Tibial nerve (tissue), 4 donors: Measurements from ENCODE around the gene MCUB. TPM values are rescaled to one million over a fixed set of nuclear protein-coding genes. Genes with fewer than 3 reads are reported as not detected.
"Not testable (repeated sequence)": the region's sequence is repeated elsewhere in the genome, so short reads cannot be mapped to it uniquely, and the experiment has no call there.

Source experiments
- DNase-seq, 2 donors: peaks; one replicate each; pipeline ENCODE4 v3.0.0-alpha.2; 2019; ENCODE audit warnings: low spot score in 2 of 2
- H3K27ac ChIP-seq, 4 donors: fragments of 200-600 bp; sonication (generic) in 3 of 4; one replicate each; pipeline ENCODE4 v1.5.1; 2017 to 2019; ENCODE audit warnings: mild to moderate bottlenecking in 1 of 4
- H3K27me3 ChIP-seq, 2 donors: fragments of 200-600 bp; sonication (generic) in 1 of 2; one replicate each; pipeline versions ENCODE4 v1.5.1 to v1.6.0; 2017 to 2019
- H3K36me3 ChIP-seq, 3 donors: fragments of 200-600 bp; sonication (generic); one replicate each; pipeline ENCODE4 v1.5.1; 2018 to 2019
- H3K4me1 ChIP-seq, 4 donors: fragments of 200-600 bp; sonication (generic) in 3 of 4; one replicate each; pipeline ENCODE4 v1.5.1; 2017 to 2019
- H3K4me3 ChIP-seq, 4 donors: fragments of 200-600 bp; sonication (generic) in 3 of 4; one replicate each; pipeline ENCODE4 v1.5.1; 2017 to 2019; ENCODE audit warnings: mild to moderate bottlenecking in 1 of 4, moderate library complexity in 1 of 4
- H3K9me3 ChIP-seq, 4 donors: fragments of 200-600 bp; sonication (generic) in 3 of 4; one replicate each; pipeline ENCODE4 v1.5.1; 2017 to 2019
- EP300 ChIP-seq, 2 donors: sonication (generic); formaldehyde crosslinking; IDR thresholded peaks; one replicate each; pipeline ENCODE4 v1.6.1; 2017; ENCODE audit warnings: antibody characterized with exemption in 2 of 2, mild to moderate bottlenecking in 1 of 2
- POLR2A ChIP-seq, 2 donors: fragments of 450-650 bp; IDR thresholded peaks; one replicate each; pipeline ENCODE4 v1.6.1; 2017; ENCODE audit warnings: antibody characterized with exemption in 2 of 2, mild to moderate bottlenecking in 2 of 2, moderate library complexity in 2 of 2
- WGBS, 2 donors: methylation state at CpG; one replicate each; pipeline ENCODE4 v1.1.5; 2018; 5-methylcytosine and 5-hydroxymethylcytosine counted together
- total RNA-seq, 4 donors: library from RNA; depleted of rRNA; stranded (reverse); fragments of >200 nt; gene quantifications; one replicate each; pipeline ENCODE4 v1.1.0, GENCODE V29; 2016
- TF ChIP-seq, protein P1 (sequence below), 5 experiments: fragments of 200-600 bp in 3 of 5; fragments of 450-650 bp in 2 of 5; sonication (generic) in 3 of 5; IDR thresholded peaks; one replicate each; pipeline ENCODE4 v1.5.1; 2016 to 2019; ENCODE audit warnings: antibody characterized with exemption in 5 of 5, mild to moderate bottlenecking in 3 of 5, moderate library complexity in 2 of 5

Gene MCUB
- total RNA-seq, 4 donors from 2014 or later: 15.5 to 57.3 (median 24.4) TPM

DNA sequence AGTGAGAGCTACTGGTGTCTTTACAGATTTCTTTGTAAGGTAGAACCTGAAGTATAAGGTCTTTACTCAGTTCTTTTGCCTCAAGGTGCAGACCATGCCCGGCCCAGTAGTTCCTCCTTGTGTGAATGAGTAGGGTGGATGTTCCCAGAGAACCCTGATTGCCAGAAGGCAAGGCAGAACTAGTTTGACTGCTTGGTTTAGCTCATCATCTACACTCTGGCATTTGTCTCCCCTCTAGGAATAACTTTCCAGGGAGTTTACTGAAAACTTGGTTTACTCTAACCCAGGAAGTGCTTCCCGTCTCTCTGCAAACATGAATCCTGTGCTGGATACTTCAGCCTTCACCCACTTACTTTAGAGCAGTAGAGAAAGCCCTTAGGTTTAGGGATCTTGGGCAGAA, 29.1 kb downstream of the MCUB start:
- Histone ChIP-seq H3K4me1 (no peaks in the 10 kb centered on the region), H3K4me3 (no peak overlapping the region), H3K27me3 (no peaks in the 10 kb centered on the region), H3K9me3 (peaks cover 0 to 9% (median 0%) of the 10 kb centered on the region in 4 donors), H3K36me3 (no peaks in the 10 kb centered on the region), H3K27ac (no peak overlapping the region)
- WGBS, 2 donors: 83 to 89% methylated on average over 2 of the region's 2 CpGs
- TF ChIP-seq, protein P1, sequence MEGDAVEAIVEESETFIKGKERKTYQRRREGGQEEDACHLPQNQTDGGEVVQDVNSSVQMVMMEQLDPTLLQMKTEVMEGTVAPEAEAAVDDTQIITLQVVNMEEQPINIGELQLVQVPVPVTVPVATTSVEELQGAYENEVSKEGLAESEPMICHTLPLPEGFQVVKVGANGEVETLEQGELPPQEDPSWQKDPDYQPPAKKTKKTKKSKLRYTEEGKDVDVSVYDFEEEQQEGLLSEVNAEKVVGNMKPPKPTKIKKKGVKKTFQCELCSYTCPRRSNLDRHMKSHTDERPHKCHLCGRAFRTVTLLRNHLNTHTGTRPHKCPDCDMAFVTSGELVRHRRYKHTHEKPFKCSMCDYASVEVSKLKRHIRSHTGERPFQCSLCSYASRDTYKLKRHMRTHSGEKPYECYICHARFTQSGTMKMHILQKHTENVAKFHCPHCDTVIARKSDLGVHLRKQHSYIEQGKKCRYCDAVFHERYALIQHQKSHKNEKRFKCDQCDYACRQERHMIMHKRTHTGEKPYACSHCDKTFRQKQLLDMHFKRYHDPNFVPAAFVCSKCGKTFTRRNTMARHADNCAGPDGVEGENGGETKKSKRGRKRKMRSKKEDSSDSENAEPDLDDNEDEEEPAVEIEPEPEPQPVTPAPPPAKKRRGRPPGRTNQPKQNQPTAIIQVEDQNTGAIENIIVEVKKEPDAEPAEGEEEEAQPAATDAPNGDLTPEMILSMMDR (IDR thresholded peaks at IDR 0.05): no peak
- TF ChIP-seq POLR2A (IDR thresholded peaks at IDR 0.05) (no peak), EP300 (IDR thresholded peaks at IDR 0.05) (no peak)
- no peak for DNase-seq

DNA sequence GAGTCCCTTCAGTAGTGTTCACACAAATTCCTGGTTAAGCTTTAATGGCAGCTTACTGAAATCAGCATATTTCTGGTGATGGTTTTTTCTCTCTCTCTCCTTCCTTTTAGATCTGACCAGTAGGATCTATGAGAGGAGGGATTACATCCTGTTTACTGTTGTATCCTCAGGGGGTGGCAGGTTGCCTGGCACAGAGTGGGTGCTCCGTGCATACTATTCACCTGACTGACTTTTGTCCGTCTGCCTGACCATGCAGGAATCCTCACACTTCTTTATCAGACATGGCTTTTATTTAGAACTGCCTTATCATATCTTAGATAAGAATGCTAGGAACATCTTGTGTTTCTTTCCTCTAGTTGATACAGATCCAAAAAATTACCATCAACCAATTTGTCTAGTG, 29.6 kb downstream of the MCUB start:
- H3K9me3 ChIP-seq: peaks cover 0 to 9% (median 0%) of the 10 kb centered on the region in 4 donors
- no peaks in the 10 kb centered on the region for H3K36me3 ChIP-seq
- TF ChIP-seq, protein P1 (IDR thresholded peaks at IDR 0.05): no peak
- TF ChIP-seq POLR2A (IDR thresholded peaks at IDR 0.05) (no peak), EP300 (IDR thresholded peaks at IDR 0.05) (no peak)
- no peak overlapping the region for H3K27ac ChIP-seq
- no peak for DNase-seq
- no peak overlapping the region for H3K4me3 ChIP-seq
- H3K27me3 ChIP-seq: no peaks in the 10 kb centered on the region
- WGBS, 2 donors: 81 to 94% methylated on average over 2 of the region's 2 CpGs
- no peaks in the 10 kb centered on the region for H3K4me1 ChIP-seq

DNA sequence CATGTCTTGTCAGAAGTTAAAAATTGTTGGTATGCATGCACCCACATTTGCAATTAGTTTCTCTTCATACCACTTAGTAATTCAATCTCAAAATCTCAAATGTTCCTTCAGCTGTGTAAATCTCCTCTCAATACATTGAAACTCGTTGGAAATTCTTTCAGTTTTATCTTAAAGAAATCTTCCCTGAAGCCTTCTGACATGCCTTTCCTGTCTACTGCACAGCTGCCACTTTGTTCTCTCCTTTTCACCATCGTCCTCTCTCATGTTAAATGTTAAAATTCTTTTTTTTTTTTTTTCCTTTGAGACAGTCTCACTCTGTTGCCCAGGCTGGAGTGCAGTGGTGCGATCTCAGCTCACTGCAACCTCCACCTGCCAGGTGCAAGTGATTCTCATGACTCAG, 30.9 kb downstream of the MCUB start:
- WGBS, 2 donors: 74 to 78% methylated on average over 3 of the region's 3 CpGs
- H3K9me3 ChIP-seq: peaks cover 0 to 9% (median 0%) of the 10 kb centered on the region in 4 donors
- TF ChIP-seq POLR2A (IDR thresholded peaks at IDR 0.05): no peak
- TF ChIP-seq, protein P1 (IDR thresholded peaks at IDR 0.05): no peak
- no peak for TF ChIP-seq EP300 (IDR thresholded peaks at IDR 0.05)
- H3K4me3 ChIP-seq: no peak overlapping the region
- H3K36me3 ChIP-seq: no peaks in the 10 kb centered on the region
- DNase-seq: no peak
- H3K4me1 ChIP-seq: no peaks in the 10 kb centered on the region
- no peak overlapping the region for H3K27ac ChIP-seq
- no peaks in the 10 kb centered on the region for H3K27me3 ChIP-seq

DNA sequence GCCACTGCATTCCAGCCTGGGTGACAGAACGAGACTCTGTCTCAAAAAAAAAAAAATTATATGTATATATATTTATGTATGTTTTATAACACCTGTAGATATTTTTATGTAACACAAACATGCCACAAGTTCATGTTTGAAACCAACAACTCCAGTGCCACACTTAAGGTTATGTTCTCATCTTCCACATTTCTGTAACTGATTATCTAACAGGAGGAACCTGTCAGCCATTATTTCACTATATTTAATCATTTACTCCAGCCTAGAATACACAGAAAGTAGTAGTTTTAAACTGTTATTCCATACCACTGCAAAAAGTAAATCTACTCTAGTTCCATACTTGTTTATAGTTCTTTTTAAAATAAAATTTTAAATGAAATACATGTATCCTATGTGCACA, 32.3 kb downstream of the MCUB start:
- TF ChIP-seq, protein P1 (IDR thresholded peaks at IDR 0.05): no peak
- TF ChIP-seq EP300 (IDR thresholded peaks at IDR 0.05) (no peak), POLR2A (IDR thresholded peaks at IDR 0.05) (no peak)
- Histone ChIP-seq H3K9me3 (peaks cover 0 to 2% (median 0%) of the 10 kb centered on the region in 4 donors), H3K36me3 (no peaks in the 10 kb centered on the region), H3K27ac (no peak overlapping the region), H3K4me3 (no peak overlapping the region), H3K4me1 (no peaks in the 10 kb centered on the region), H3K27me3 (no peaks in the 10 kb centered on the region)
- WGBS, 2 donors: 82 to 86% methylated on average over 1 of the region's 1 CpG
- DNase-seq: no peak

DNA sequence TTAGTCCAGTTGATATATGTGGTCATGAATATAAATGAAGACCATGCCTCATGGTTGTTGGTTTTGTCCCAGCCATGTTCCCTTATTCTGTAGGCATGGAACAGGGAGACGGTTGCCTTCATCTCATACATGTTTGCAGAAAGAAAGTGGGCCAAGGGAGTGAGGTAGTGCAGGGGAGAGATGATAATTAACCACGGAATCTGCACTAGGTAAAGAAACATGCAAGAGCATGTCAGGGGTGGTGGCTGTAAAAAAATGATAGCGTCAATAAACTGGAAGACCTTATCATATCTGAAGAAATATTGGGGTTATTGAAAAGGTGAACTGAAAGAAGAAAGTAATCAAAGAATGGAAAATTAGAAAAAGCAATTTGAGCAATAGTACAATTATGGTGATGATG, 35.1 kb downstream of the MCUB start:
- not testable (repeated sequence) for H3K4me1 ChIP-seq, H3K36me3 ChIP-seq, H3K27ac ChIP-seq, H3K27me3 ChIP-seq, H3K4me3 ChIP-seq, DNase-seq, H3K9me3 ChIP-seq
- WGBS, 2 donors: 94% methylated on average over 3 of the region's 3 CpGs

DNA sequence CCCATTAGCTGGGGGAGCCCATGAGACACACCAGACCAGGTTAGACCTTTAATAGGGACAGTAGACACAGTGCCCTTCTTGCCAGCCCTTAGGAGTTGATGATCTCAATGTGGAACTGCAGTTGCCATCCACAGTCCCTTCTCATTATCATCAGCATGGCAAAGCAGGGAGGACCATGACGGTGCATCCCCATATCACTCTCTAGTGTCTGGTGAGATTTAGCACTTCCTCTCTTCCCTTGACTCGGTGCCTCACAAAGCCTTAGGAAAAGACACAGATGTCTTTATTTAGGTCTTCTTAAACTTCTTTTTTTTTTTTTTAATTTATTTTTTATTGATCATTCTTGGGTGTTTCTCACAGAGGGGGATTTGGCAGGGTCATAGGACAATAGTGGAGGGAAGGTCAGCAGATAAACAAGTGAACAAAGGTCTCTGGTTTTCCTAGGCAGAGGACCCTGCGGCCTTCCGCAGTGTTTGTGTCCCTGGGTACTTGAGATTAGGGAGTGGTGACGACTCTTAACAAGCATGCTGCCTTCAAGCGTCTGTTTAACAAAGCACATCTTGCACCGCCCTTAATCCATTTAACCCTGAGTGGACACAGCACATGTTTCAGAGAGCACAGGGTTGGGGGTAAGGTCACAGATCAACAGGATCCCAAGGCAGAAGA, 36.5 kb downstream of the MCUB start:
- DNase-seq, H3K27ac ChIP-seq, H3K4me1 ChIP-seq, H3K36me3 ChIP-seq, H3K9me3 ChIP-seq, H3K27me3 ChIP-seq, H3K4me3 ChIP-seq: not testable (repeated sequence)
- WGBS, 2 donors: 75 to 81% methylated on average over 2 to 6 of the region's 7 CpGs
